Spleen (tissue), 11 donors: ENCODE data around the gene CDH13. TPM values are rescaled to one million over a fixed set of nuclear protein-coding genes. Genes with fewer than 3 reads are reported as not detected.

Experiments used
- DNase-seq: peaks from one replicate; pipeline ENCODE4 v3.0.0-alpha.2; 2020
- H3K27ac ChIP-seq, 8 donors: fragments of 200-600 bp; sonication (generic) in 7 of 8; 1 replicate in 4 of 8; 2 replicates in 4 of 8; pipeline versions ENCODE4 v1.5.0 to v1.8.0; 2016 to 2021; ENCODE audit warnings: inconsistent platforms in 4 of 8, mild to moderate bottlenecking in 4 of 8, moderate library complexity in 1 of 8
- H3K27me3 ChIP-seq, 7 donors: fragments of 200-600 bp; sonication (generic) in 6 of 7; replicated peaks in 1 of 7; 1 replicate in 4 of 7; 2 replicates in 3 of 7; pipeline versions ENCODE4 v1.5.0 to v1.8.0; 2016 to 2021; ENCODE audit warnings: inconsistent platforms in 3 of 7, mild to moderate bottlenecking in 1 of 7
- H3K36me3 ChIP-seq, 6 donors: fragments of 200-600 bp; sonication (generic) in 5 of 6; 1 replicate in 4 of 6; 2 replicates in 2 of 6; pipeline versions ENCODE4 v1.5.0 to v1.8.0; 2016 to 2021; ENCODE audit warnings: inconsistent platforms in 2 of 6
- H3K4me1 ChIP-seq, 6 donors: fragments of 200-600 bp; sonication (generic) in 5 of 6; 1 replicate in 3 of 6; 2 replicates in 3 of 6; pipeline versions ENCODE4 v1.5.0 to v1.8.0; 2016 to 2021; ENCODE audit warnings: inconsistent platforms in 3 of 6
- H3K4me3 ChIP-seq, 8 donors: fragments of 200-600 bp; sonication (generic) in 7 of 8; 1 replicate in 4 of 8; 2 replicates in 4 of 8; pipeline versions ENCODE4 v1.5.0 to v1.8.0; 2016 to 2021; ENCODE audit warnings: inconsistent platforms in 4 of 8, mild to moderate bottlenecking in 4 of 8, moderate library complexity in 2 of 8
- H3K9me3 ChIP-seq, 8 donors: fragments of 200-600 bp; sonication (generic) in 7 of 8; 1 replicate in 4 of 8; 2 replicates in 4 of 8; pipeline versions ENCODE4 v1.5.0 to v1.8.0; 2016 to 2021; ENCODE audit warnings: inconsistent platforms in 4 of 8
- CTCF ChIP-seq, 11 experiments: fragments of 200-600 bp in 7 of 11; fragments of 450-650 bp in 4 of 11; sonication (generic) in 4 of 11; IDR thresholded peaks in 8 of 11; conservative IDR thresholded peaks in 3 of 11; 1 replicate in 7 of 11; 2 replicates in 4 of 11; pipeline versions ENCODE4 v1.4.0 to v1.8.0; 2016 to 2021; ENCODE audit warnings: antibody characterized with exemption in 11 of 11, inconsistent platforms in 4 of 11, mild to moderate bottlenecking in 1 of 11
- POLR2A ChIP-seq, 3 donors: fragments of 450-650 bp; IDR thresholded peaks; one replicate each; pipeline ENCODE4 v1.5.1; 2017; ENCODE audit warnings: antibody characterized with exemption in 3 of 3, mild to moderate bottlenecking in 1 of 3
- POLR2AphosphoS5 ChIP-seq, 3 donors: sonication (generic); formaldehyde crosslinking; IDR thresholded peaks; one replicate each; pipeline ENCODE4 v1.5.1; 2017; ENCODE audit warnings: antibody characterized with exemption in 3 of 3
- WGBS, 5 donors: extraction: QIAGEN DNeasy Blood & Tissue Kit in 3 of 5; methylation state at CpG; one replicate each; pipeline versions ENCODE4 v1.1.5 to v1.1.7; 2013 to 2018; 5-methylcytosine and 5-hydroxymethylcytosine counted together
- intact Hi-C: fragments of 100-400 bp; cut with DNase I; formaldehyde crosslinking; loops from one replicate; pipeline ENCODE4 v1.15.0; 2023; ENCODE audit warnings: low total_unique reads
- polyA plus RNA-seq, 3 donors: library from polyadenylated mRNA; stranded (reverse); fragments of 200-250 nt; gene quantifications; one replicate each; pipeline ENCODE4 v1.2.1, GENCODE V29; 2013
- total RNA-seq, 7 donors: library from RNA; depleted of rRNA in 3 of 7; stranded (reverse); fragments of >200 nt in 3 of 7; fragmentation: NEBNext Ultra II Directional in 4 of 7; extraction: Animal tissue kit (Norgen Biotek cat#: 25700) in 4 of 7; gene quantifications; one replicate each; pipeline versions ENCODE4 v1.1.0 to v1.2.1, GENCODE V29; 2016 to 2021
- donor health status: healthy with polysubstance abuse.
- donor health status: DM: no; HTN: no; CAD: no; lungs with moderate emphysema.
- donor health status: DM: no; HTN: no; CAD: no.
- donor health status: Bipolar disorder and iron deficiency.
- donor health status: healthy.
- donor health status: DM: no; HTN: no; CAD: no.
- donor health status: DM: yes; HTN: yes; CAD: no.

The CDH13 gene
- total and polyA plus RNA-seq, 10 donors = 0.13 to 4.6 (median 1.1) TPM

- H3K27me3 ChIP-seq = peaks cover 0 to 95% (median 36%) of the 10 kb centered on the region in 7 donors
- no peak overlapping the region for H3K27ac ChIP-seq
- peaks cover 0 to 18% (median 11%) of the 10 kb centered on the region in 6 donors for H3K4me1 ChIP-seq
- no peaks in the 10 kb centered on the region for H3K36me3 ChIP-seq
- no peak for TF ChIP-seq POLR2A (IDR thresholded peaks at IDR 0.05)
- TF ChIP-seq POLR2AphosphoS5 (IDR thresholded peaks at IDR 0.05) = no peak
- no peak for TF ChIP-seq CTCF (IDR thresholded peaks at IDR 0.05 in 8 of 11, conservative IDR thresholded peaks at IDR 0.05 in 3 of 11)
- H3K9me3 ChIP-seq = no peaks in the 10 kb centered on the region
- DNase-seq = no peak
- no peak overlapping the region for H3K4me3 ChIP-seq
- intact Hi-C loops = no loop called here
- 80 to 86% (median 81%) methylated on average over 8 of the region's 8 CpGs for WGBS, 5 donors
These were observed 1.5 kb upstream of the CDH13 start for GRCh38 chr16:82625066-82625968.

- peaks cover 0 to 18% (median 11%) of the 10 kb centered on the region in 6 donors for H3K4me1 ChIP-seq
- TF ChIP-seq POLR2AphosphoS5 (IDR thresholded peaks at IDR 0.05) = no peak
- no peak for TF ChIP-seq CTCF (IDR thresholded peaks at IDR 0.05 in 8 of 11, conservative IDR thresholded peaks at IDR 0.05 in 3 of 11)
- no peak for TF ChIP-seq POLR2A (IDR thresholded peaks at IDR 0.05)
- intact Hi-C loops = no loop called here
- no peaks in the 10 kb centered on the region for H3K36me3 ChIP-seq
- WGBS, 5 donors = 18 to 26% (median 19%) methylated on average over 8 to 13 of the region's 13 CpGs
- peaks cover 0 to 96% (median 36%) of the 10 kb centered on the region in 7 donors for H3K27me3 ChIP-seq
- no peak overlapping the region for H3K27ac ChIP-seq
- no peak for DNase-seq
- H3K9me3 ChIP-seq = no peaks in the 10 kb centered on the region
- peak overlapping the region in 2 of 8 donors; percentile 22 to 49 for H3K4me3 ChIP-seq
These were observed 1.3 kb downstream of the CDH13 start for GRCh38 chr16:82628088-82628423.

- Histone ChIP-seq H3K27me3 (peaks cover 0 to 95% (median 36%) of the 10 kb centered on the region in 7 donors), H3K9me3 (no peaks in the 10 kb centered on the region), H3K4me3 (no peak overlapping the region), H3K27ac (no peak overlapping the region), H3K4me1 (peaks cover 0 to 18% (median 11%) of the 10 kb centered on the region in 6 donors), H3K36me3 (no peaks in the 10 kb centered on the region)
- DNase-seq = no peak
- TF ChIP-seq POLR2A (IDR thresholded peaks at IDR 0.05) (no peak), POLR2AphosphoS5 (IDR thresholded peaks at IDR 0.05) (no peak), CTCF (IDR thresholded peaks at IDR 0.05 in 8 of 11, conservative IDR thresholded peaks at IDR 0.05 in 3 of 11) (no peak)
- WGBS, 5 donors = 44 to 61% (median 56%) methylated on average over 3 of the region's 3 CpGs
- intact Hi-C loops = no loop called here
These were observed 1.9 kb downstream of the CDH13 start for GRCh38 chr16:82628711-82629110.

- Histone ChIP-seq H3K27me3 (peaks cover 0 to 87% (median 36%) of the 10 kb centered on the region in 7 donors), H3K4me1 (peaks cover 0 to 18% (median 11%) of the 10 kb centered on the region in 6 donors), H3K36me3 (no peaks in the 10 kb centered on the region), H3K9me3 (no peaks in the 10 kb centered on the region), H3K4me3 (no peak overlapping the region), H3K27ac (no peak overlapping the region)
- no peak for DNase-seq
- intact Hi-C loops = loop anchor here (10.0 kb wide), 1 partner anchor 105 kb away; no protein-coding TSS in a partner anchor
- WGBS, 5 donors = 30 to 48% (median 38%) methylated on average over 8 of the region's 8 CpGs
- TF ChIP-seq POLR2A (IDR thresholded peaks at IDR 0.05) (no peak), CTCF (IDR thresholded peaks at IDR 0.05 in 8 of 11, conservative IDR thresholded peaks at IDR 0.05 in 3 of 11) (no peak), POLR2AphosphoS5 (IDR thresholded peaks at IDR 0.05) (no peak)
These were observed 2.8 kb downstream of the CDH13 start for GRCh38 chr16:82629441-82630027.
